Liver (tissue), 9 donors: ENCODE measurements around the gene FAM181A. TPM values are rescaled to one million over a fixed set of nuclear protein-coding genes. Genes with fewer than 3 reads are reported as not detected.

Experiments
- DNase-seq: peaks from one replicate; pipeline ENCODE4 v3.0.0-alpha.2; 2017; ENCODE audit warnings: low spot score
- H3K27ac ChIP-seq, 2 donors: one replicate each; pipeline ENCODE4 v1.7.0; 2013; ENCODE audit warnings: inconsistent platforms in 2 of 2, low read length in 2 of 2, control low read depth in 1 of 2, low read depth in 1 of 2, mild to moderate bottlenecking in 1 of 2
- H3K27me3 ChIP-seq, 4 donors: one replicate each; pipeline versions ENCODE4 v1.6.1 to v1.7.0; 2013; ENCODE audit warnings: low read length in 3 of 4, inconsistent platforms in 1 of 4, mild to moderate bottlenecking in 1 of 4, moderate library complexity in 1 of 4; ENCODE audit not compliant: control insufficient read depth in 4 of 4, insufficient read depth in 4 of 4
- H3K36me3 ChIP-seq, 4 donors: one replicate each; pipeline versions ENCODE4 v1.6.1 to v1.7.0; 2013; ENCODE audit warnings: low read length in 3 of 4, mild to moderate bottlenecking in 3 of 4, low read depth in 1 of 4, moderate library complexity in 1 of 4; ENCODE audit not compliant: control insufficient read depth in 4 of 4, insufficient read depth in 3 of 4
- H3K4me1 ChIP-seq, 4 donors: one replicate each; pipeline versions ENCODE4 v1.6.1 to v1.7.0; 2013; ENCODE audit warnings: low read length in 3 of 4, mild to moderate bottlenecking in 3 of 4, moderate library complexity in 1 of 4; ENCODE audit not compliant: control insufficient read depth in 4 of 4, insufficient read depth in 4 of 4
- H3K4me3 ChIP-seq, 3 donors: one replicate each; pipeline versions ENCODE4 v1.6.1 to v1.7.0; 2013; ENCODE audit warnings: low read length in 3 of 3, control low read depth in 1 of 3, low read depth in 1 of 3, mild to moderate bottlenecking in 1 of 3
- H3K9ac ChIP-seq, 2 donors: one replicate each; pipeline ENCODE4 v1.7.0; 2013; ENCODE audit warnings: low read length in 2 of 2, mild to moderate bottlenecking in 2 of 2, moderate library complexity in 2 of 2, control low read depth in 1 of 2, low read depth in 1 of 2
- H3K9me3 ChIP-seq, 4 donors: one replicate each; pipeline versions ENCODE4 v1.6.1 to v1.7.0; 2013; ENCODE audit warnings: low read length in 3 of 4; ENCODE audit not compliant: control insufficient read depth in 4 of 4
- ATF3 ChIP-seq: IDR thresholded peaks from 2 replicates; pipeline ENCODE4 v1.6.1; 2016; ENCODE audit warnings: antibody characterized with exemption
- EGR1 ChIP-seq, 2 donors: IDR thresholded peaks; 2 replicates each; pipeline ENCODE4 v1.6.1; 2016 to 2018; ENCODE audit warnings: antibody characterized with exemption in 2 of 2, low read depth in 2 of 2
- FOXA1 ChIP-seq: IDR thresholded peaks from 2 replicates; pipeline ENCODE4 v1.6.1; 2016; ENCODE audit warnings: antibody characterized with exemption
- FOXA2 ChIP-seq: IDR thresholded peaks from 2 replicates; pipeline ENCODE4 v1.6.1; 2016; ENCODE audit warnings: antibody characterized with exemption
- GABPA ChIP-seq, 2 donors: IDR thresholded peaks in 1 of 2; conservative IDR thresholded peaks in 1 of 2; 2 replicates each; pipeline ENCODE4 v1.6.1; 2016; ENCODE audit warnings: antibody characterized with exemption in 2 of 2, mild to moderate bottlenecking in 1 of 2, moderate library complexity in 1 of 2
- HNF4A ChIP-seq, 2 donors: conservative IDR thresholded peaks; 2 replicates each; pipeline ENCODE4 v1.6.1; 2016; ENCODE audit warnings: antibody characterized with exemption in 2 of 2, mild to moderate bottlenecking in 2 of 2
- HNF4G ChIP-seq: IDR thresholded peaks from 2 replicates; pipeline ENCODE4 v1.6.1; 2016; ENCODE audit warnings: antibody characterized with exemption
- JUND ChIP-seq, 2 donors: IDR thresholded peaks; 2 replicates each; pipeline ENCODE4 v1.6.1; 2016; ENCODE audit warnings: antibody characterized with exemption in 2 of 2
- MAX ChIP-seq: IDR thresholded peaks from 2 replicates; pipeline ENCODE4 v1.6.1; 2016; ENCODE audit warnings: antibody characterized with exemption
- NR2F2 ChIP-seq: IDR thresholded peaks from 2 replicates; pipeline ENCODE4 v1.6.1; 2016; ENCODE audit warnings: antibody characterized with exemption
- RAD21 ChIP-seq, 2 donors: IDR thresholded peaks; 2 replicates each; pipeline ENCODE4 v1.6.1; 2016; ENCODE audit warnings: antibody characterized with exemption in 2 of 2, mild to moderate bottlenecking in 2 of 2
- REST ChIP-seq: IDR thresholded peaks from 2 replicates; pipeline ENCODE4 v1.6.1; 2016; ENCODE audit warnings: antibody characterized with exemption, mild to moderate bottlenecking
- RXRA ChIP-seq, 2 donors: IDR thresholded peaks; 2 replicates each; pipeline ENCODE4 v1.6.1; 2017 to 2018; ENCODE audit warnings: antibody characterized with exemption in 2 of 2, mild to moderate bottlenecking in 1 of 2
- SP1 ChIP-seq: IDR thresholded peaks from 2 replicates; pipeline ENCODE4 v1.6.1; 2018; ENCODE audit warnings: antibody characterized with exemption, mild to moderate bottlenecking
- TAF1 ChIP-seq: conservative IDR thresholded peaks from 2 replicates; pipeline ENCODE4 v1.6.1; 2016; ENCODE audit warnings: antibody characterized with exemption, mild to moderate bottlenecking
- YY1 ChIP-seq: IDR thresholded peaks from 2 replicates; pipeline ENCODE4 v1.6.1; 2016; ENCODE audit warnings: antibody characterized with exemption, mild to moderate bottlenecking
- ZBTB33 ChIP-seq: IDR thresholded peaks from 2 replicates; pipeline ENCODE4 v1.6.1; 2016; ENCODE audit warnings: antibody characterized with exemption
- WGBS: extraction: QIAGEN DNeasy Blood & Tissue Kit; methylation state at CpG from one replicate; pipeline ENCODE4 v1.1.7; 2013; 5-methylcytosine and 5-hydroxymethylcytosine counted together
- polyA plus RNA-seq, 2 donors: library from polyadenylated mRNA; stranded (reverse) in 1 of 2; unstranded in 1 of 2; fragments of 200-250 nt in 1 of 2; fragments of >200 nt in 1 of 2; fragmentation: Nextera tagmentation in 1 of 2; extraction: Ambion mirVana in 1 of 2; gene quantifications; one replicate each; pipeline versions ENCODE4 v1.2.1 to v1.2.3, GENCODE V29; 2013 to 2015
- total RNA-seq, 2 donors: library from RNA; depleted of rRNA; stranded (reverse); fragments of >200 nt; gene quantifications; one replicate each; pipeline ENCODE4 v1.2.3, GENCODE V29; 2014
- TF ChIP-seq, protein P1 (sequence below): fragments of 150-350 bp; IDR thresholded peaks from 2 replicates; pipeline ENCODE4 v1.5.1; 2017; ENCODE audit warnings: improper control_type of control experiment, low read depth, low read length; ENCODE audit not compliant: missing input control
- donor health status: healthy.
- donor health status: healthy.
- donor health status: healthy.
- donor health status: healthy.
- donor health status: healthy.

The FAM181A gene
- total and polyA plus RNA-seq, 4 donors, result not detected

- H3K9ac ChIP-seq, result no peak overlapping the region
- DNase-seq, result no peak
- no peak overlapping the region for H3K27ac ChIP-seq
- no peaks in the 10 kb centered on the region for H3K27me3 ChIP-seq
- no peaks in the 10 kb centered on the region for H3K4me1 ChIP-seq
- TF ChIP-seq GABPA (IDR thresholded peaks at IDR 0.05 in 1 of 2, conservative IDR thresholded peaks at IDR 0.05 in 1 of 2), result no peak
- TF ChIP-seq HNF4G, result no peak
- TF ChIP-seq RAD21 (IDR thresholded peaks at IDR 0.05), result no peak
- TF ChIP-seq, protein P1, sequence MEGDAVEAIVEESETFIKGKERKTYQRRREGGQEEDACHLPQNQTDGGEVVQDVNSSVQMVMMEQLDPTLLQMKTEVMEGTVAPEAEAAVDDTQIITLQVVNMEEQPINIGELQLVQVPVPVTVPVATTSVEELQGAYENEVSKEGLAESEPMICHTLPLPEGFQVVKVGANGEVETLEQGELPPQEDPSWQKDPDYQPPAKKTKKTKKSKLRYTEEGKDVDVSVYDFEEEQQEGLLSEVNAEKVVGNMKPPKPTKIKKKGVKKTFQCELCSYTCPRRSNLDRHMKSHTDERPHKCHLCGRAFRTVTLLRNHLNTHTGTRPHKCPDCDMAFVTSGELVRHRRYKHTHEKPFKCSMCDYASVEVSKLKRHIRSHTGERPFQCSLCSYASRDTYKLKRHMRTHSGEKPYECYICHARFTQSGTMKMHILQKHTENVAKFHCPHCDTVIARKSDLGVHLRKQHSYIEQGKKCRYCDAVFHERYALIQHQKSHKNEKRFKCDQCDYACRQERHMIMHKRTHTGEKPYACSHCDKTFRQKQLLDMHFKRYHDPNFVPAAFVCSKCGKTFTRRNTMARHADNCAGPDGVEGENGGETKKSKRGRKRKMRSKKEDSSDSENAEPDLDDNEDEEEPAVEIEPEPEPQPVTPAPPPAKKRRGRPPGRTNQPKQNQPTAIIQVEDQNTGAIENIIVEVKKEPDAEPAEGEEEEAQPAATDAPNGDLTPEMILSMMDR, result no peak
- no peak for TF ChIP-seq REST
- no peak for TF ChIP-seq FOXA1
- no peak for TF ChIP-seq SP1
- 71% methylated on average over 15 of the region's 15 CpGs for WGBS
- H3K4me3 ChIP-seq, result no peak overlapping the region
- H3K9me3 ChIP-seq, result no peaks in the 10 kb centered on the region
- H3K36me3 ChIP-seq, result no peaks in the 10 kb centered on the region
Observed at GRCh38 chr14:93891756-93892504, 35.2 kb upstream of the FAM181A start.

GRCh38 chr14:93892505-93892839 lies 34.7 kb upstream of the FAM181A start:
- no peak for DNase-seq
- H3K9ac ChIP-seq, result no peak overlapping the region
- WGBS, result 63% methylated on average over 5 of the region's 5 CpGs
- H3K27ac ChIP-seq, result no peak overlapping the region
- no peaks in the 10 kb centered on the region for H3K9me3 ChIP-seq
- H3K4me3 ChIP-seq, result no peak overlapping the region
- H3K4me1 ChIP-seq, result no peaks in the 10 kb centered on the region
- no peaks in the 10 kb centered on the region for H3K27me3 ChIP-seq
- no peaks in the 10 kb centered on the region for H3K36me3 ChIP-seq
- TF ChIP-seq TAF1 (no peak), NR2F2 (no peak), FOXA1 (no peak), ATF3 (no peak), GABPA (IDR thresholded peaks at IDR 0.05 in 1 of 2, conservative IDR thresholded peaks at IDR 0.05 in 1 of 2) (no peak), JUND (IDR thresholded peaks at IDR 0.05) (no peak), ZBTB33 (no peak), HNF4A (conservative IDR thresholded peaks at IDR 0.05) (no peak), MAX (no peak), YY1 (no peak), FOXA2 (no peak), RXRA (IDR thresholded peaks at IDR 0.05) (no peak), SP1 (no peak), RAD21 (IDR thresholded peaks at IDR 0.05) (no peak), EGR1 (IDR thresholded peaks at IDR 0.05; ENCODE audit: low read depth in 2 of 2) (no peak), HNF4G (no peak)
- TF ChIP-seq, protein P1, result no peak
